ENCODE data around the gene ZNF41.

The ZNF41 gene

DNA sequence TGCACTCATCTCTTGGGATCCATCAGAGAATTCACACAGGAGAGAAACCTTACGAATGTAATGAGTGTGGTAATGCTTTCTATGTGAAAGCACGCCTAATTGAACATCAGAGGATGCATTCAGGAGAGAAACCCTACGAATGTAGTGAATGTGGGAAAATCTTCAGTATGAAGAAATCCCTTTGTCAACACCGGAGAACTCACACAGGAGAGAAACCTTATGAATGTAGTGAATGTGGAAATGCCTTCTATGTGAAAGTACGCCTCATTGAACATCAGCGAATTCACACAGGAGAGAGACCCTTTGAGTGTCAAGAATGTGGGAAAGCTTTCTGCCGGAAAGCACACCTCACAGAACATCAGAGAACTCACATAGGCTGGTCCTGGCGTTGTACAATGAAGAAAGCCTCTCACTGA, 69.8 kb downstream of the ZNF41 start:
- H3K4me3 ChIP-seq (ENCODE audit: low read depth, low read length): no peak overlapping the region
- H3K9me3 ChIP-seq (ENCODE audit: severe bottlenecking): peaks cover 25% of the 10 kb centered on the region

More for the DNA sequence above, 69.8 kb downstream of the ZNF41 start:
- no peak for DNase-seq
- Histone ChIP-seq H3K27me3 (ENCODE audit: insufficient read depth, low read depth, severe bottlenecking) (peaks cover 6% of the 10 kb centered on the region), H3K36me3 (no peaks in the 10 kb centered on the region), H3K27ac (no peak overlapping the region)
- TF ChIP-seq, protein P1, sequence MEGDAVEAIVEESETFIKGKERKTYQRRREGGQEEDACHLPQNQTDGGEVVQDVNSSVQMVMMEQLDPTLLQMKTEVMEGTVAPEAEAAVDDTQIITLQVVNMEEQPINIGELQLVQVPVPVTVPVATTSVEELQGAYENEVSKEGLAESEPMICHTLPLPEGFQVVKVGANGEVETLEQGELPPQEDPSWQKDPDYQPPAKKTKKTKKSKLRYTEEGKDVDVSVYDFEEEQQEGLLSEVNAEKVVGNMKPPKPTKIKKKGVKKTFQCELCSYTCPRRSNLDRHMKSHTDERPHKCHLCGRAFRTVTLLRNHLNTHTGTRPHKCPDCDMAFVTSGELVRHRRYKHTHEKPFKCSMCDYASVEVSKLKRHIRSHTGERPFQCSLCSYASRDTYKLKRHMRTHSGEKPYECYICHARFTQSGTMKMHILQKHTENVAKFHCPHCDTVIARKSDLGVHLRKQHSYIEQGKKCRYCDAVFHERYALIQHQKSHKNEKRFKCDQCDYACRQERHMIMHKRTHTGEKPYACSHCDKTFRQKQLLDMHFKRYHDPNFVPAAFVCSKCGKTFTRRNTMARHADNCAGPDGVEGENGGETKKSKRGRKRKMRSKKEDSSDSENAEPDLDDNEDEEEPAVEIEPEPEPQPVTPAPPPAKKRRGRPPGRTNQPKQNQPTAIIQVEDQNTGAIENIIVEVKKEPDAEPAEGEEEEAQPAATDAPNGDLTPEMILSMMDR (IDR thresholded peaks at IDR 0.05; ENCODE audit: low read depth, low read length): no peak

Measured in WERI-Rb-1 (cell line).